Hepatocyte (in vitro differentiated cells): Measurements from ENCODE around the gene ALOXE3. TPM values are rescaled to one million over a fixed set of nuclear protein-coding genes. Genes with fewer than 3 reads are reported as not detected.

ENCODE experiments used
- DNase-seq: peaks from one replicate; pipeline ENCODE4 v3.0.0-alpha.2; 2016; ENCODE audit warnings: low spot score
- H2AFZ ChIP-seq: fragments of 200-600 bp; sonication (generic); 2 replicates; pipeline ENCODE4 v1.6.0; 2016; ENCODE audit warnings: antibody characterized with exemption, mild to moderate bottlenecking
- H3K27ac ChIP-seq: fragments of 200-600 bp; sonication (generic); 2 replicates; pipeline ENCODE4 v1.5.1; 2016; ENCODE audit warnings: mild to moderate bottlenecking
- H3K27me3 ChIP-seq: fragments of 200-600 bp; sonication (generic); 2 replicates; pipeline ENCODE4 v1.6.1; 2016
- H3K36me3 ChIP-seq: fragments of 200-600 bp; sonication (generic); replicated peaks from 2 replicates; pipeline ENCODE4 v1.5.1; 2016; ENCODE audit warnings: low read depth; ENCODE audit not compliant: insufficient read depth
- H3K4me1 ChIP-seq: fragments of 200-600 bp; sonication (generic); 2 replicates; pipeline ENCODE4 v1.5.1; 2016; ENCODE audit warnings: mild to moderate bottlenecking, moderate library complexity; ENCODE audit not compliant: insufficient read depth
- H3K4me2 ChIP-seq: fragments of 200-600 bp; sonication (generic); 2 replicates; pipeline ENCODE4 v1.6.0; 2016
- H3K4me3 ChIP-seq: fragments of 200-600 bp; sonication (generic); 2 replicates; pipeline ENCODE4 v1.5.1; 2016; ENCODE audit warnings: mild to moderate bottlenecking
- H3K79me2 ChIP-seq: fragments of 200-600 bp; sonication (generic); 2 replicates; pipeline ENCODE4 v1.6.0; 2017; ENCODE audit warnings: mild to moderate bottlenecking
- H3K9me2 ChIP-seq: fragments of 200-600 bp; sonication (generic); replicated peaks from 2 replicates; pipeline ENCODE4 v1.6.0; 2017; ENCODE audit warnings: mild to moderate bottlenecking; ENCODE audit not compliant: insufficient read depth
- H3K9me3 ChIP-seq: fragments of 200-600 bp; sonication (generic); 2 replicates; pipeline ENCODE4 v1.5.1; 2016; ENCODE audit warnings: low read depth, mild to moderate bottlenecking
- H4K20me1 ChIP-seq: fragments of 200-600 bp; sonication (generic); 2 replicates; pipeline ENCODE4 v1.6.0; 2016; ENCODE audit warnings: mild to moderate bottlenecking; ENCODE audit not compliant: insufficient read depth, poor library complexity, severe bottlenecking
- EZH2 ChIP-seq: fragments of 200-600 bp; sonication (generic); IDR thresholded peaks from 2 replicates; pipeline ENCODE4 v1.6.1; 2016; ENCODE audit warnings: antibody characterized with exemption, mild to moderate bottlenecking, borderline replicate concordance
- EZH2phosphoT487 ChIP-seq: fragments of 200-600 bp; sonication (generic); IDR thresholded peaks from one replicate; pipeline ENCODE4 v1.6.1; 2018; ENCODE audit warnings: antibody characterized with exemption, mild to moderate bottlenecking, low read depth, moderate library complexity; ENCODE audit not compliant: unreplicated experiment, severe bottlenecking
- WGBS: methylation state at CpG from one replicate; pipeline ENCODE4 v1.1.6; 2016; ENCODE audit warnings: low lambda C conversion rate; ENCODE audit errors: missing lambda C conversion rate; 5-methylcytosine and 5-hydroxymethylcytosine counted together
- polyA plus RNA-seq: library from polyadenylated mRNA; unstranded; fragments of >200 nt; fragmentation: Nextera tagmentation; extraction: Ambion mirVana; gene quantifications from 2 replicates; pipeline ENCODE4 v1.2.1, GENCODE V29; 2016
- total RNA-seq: library from RNA; depleted of rRNA; stranded (reverse); fragments of >200 nt; gene quantifications from 2 replicates; pipeline ENCODE4 v1.2.3, GENCODE V29; 2014
- TF ChIP-seq, protein P1 (sequence below): fragments of 200-600 bp; sonication (generic); IDR thresholded peaks from 2 replicates; pipeline ENCODE4 v1.5.1; 2016; ENCODE audit warnings: antibody characterized with exemption, mild to moderate bottlenecking; ENCODE audit not compliant: poor library complexity

ALOXE3 gene
- total and polyA plus RNA-seq, 2 experiments from 2014 or later, result 0.77 to 1.5 TPM

DNA sequence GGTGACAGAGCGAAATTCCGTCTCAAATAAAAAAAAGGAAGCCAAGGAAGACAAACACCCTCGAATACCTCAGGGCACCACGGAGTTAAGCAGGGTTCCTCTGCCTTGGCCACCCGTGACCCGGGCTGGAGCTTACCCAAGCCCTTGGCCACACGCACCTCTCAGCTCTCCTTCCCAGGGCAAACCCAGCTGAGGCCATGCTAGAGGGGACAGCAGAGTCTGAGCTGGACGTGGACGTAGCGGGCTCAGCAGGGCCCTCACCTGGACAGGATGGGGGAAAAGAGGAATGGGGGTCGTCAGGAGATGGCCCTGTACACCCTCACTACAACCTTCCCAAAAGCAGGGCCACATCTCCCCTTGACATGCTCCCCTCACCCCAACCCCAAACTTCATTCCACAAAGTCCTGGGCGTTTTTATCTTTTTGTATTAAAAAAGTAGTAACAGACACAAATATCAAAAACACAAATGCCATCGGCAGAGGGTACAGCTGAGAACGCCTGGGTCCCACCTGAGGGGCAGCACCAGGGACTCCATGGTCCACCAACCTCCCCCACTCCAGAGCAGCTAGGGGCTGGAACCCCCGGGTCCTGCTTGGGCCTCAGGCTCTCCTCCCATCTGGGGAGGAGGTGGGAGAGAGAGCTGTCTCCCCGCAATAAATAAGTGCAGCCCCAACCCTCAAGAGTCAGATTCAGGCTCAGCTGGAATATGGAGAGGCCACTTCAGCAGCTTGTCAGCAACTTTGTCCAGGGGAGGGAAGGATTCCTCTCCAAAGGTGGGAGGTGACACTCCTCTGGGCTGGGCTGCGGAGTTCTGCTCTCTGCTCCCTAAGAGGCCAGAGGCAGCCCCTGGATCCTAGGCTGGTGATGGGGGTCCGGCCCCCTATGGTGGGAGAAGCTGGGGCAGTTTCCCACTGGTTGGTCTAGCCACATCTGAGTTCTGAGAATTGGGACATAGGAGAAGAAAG, 22.0 kb upstream of the ALOXE3 start:
- no peaks in the 10 kb centered on the region for H3K79me2 ChIP-seq
- TF ChIP-seq EZH2phosphoT487 (no peak), EZH2 (no peak)
- TF ChIP-seq, protein P1, sequence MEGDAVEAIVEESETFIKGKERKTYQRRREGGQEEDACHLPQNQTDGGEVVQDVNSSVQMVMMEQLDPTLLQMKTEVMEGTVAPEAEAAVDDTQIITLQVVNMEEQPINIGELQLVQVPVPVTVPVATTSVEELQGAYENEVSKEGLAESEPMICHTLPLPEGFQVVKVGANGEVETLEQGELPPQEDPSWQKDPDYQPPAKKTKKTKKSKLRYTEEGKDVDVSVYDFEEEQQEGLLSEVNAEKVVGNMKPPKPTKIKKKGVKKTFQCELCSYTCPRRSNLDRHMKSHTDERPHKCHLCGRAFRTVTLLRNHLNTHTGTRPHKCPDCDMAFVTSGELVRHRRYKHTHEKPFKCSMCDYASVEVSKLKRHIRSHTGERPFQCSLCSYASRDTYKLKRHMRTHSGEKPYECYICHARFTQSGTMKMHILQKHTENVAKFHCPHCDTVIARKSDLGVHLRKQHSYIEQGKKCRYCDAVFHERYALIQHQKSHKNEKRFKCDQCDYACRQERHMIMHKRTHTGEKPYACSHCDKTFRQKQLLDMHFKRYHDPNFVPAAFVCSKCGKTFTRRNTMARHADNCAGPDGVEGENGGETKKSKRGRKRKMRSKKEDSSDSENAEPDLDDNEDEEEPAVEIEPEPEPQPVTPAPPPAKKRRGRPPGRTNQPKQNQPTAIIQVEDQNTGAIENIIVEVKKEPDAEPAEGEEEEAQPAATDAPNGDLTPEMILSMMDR, result no peak
- peak overlapping the region; percentile 97 for H3K27ac ChIP-seq
- H4K20me1 ChIP-seq, result peaks cover 27% of the 10 kb centered on the region
- WGBS, result 92% methylated on average over 18 of the region's 18 CpGs
- H2AFZ ChIP-seq, result no peak overlapping the region
- DNase-seq, result peak; percentile 20
- no peaks in the 10 kb centered on the region for H3K27me3 ChIP-seq
- H3K9me3 ChIP-seq, result no peaks in the 10 kb centered on the region
- no peak overlapping the region for H3K4me2 ChIP-seq
- no peaks in the 10 kb centered on the region for H3K9me2 ChIP-seq
- peaks cover 8% of the 10 kb centered on the region for H3K4me1 ChIP-seq
- H3K4me3 ChIP-seq, result no peak overlapping the region
- no peaks in the 10 kb centered on the region for H3K36me3 ChIP-seq

DNA sequence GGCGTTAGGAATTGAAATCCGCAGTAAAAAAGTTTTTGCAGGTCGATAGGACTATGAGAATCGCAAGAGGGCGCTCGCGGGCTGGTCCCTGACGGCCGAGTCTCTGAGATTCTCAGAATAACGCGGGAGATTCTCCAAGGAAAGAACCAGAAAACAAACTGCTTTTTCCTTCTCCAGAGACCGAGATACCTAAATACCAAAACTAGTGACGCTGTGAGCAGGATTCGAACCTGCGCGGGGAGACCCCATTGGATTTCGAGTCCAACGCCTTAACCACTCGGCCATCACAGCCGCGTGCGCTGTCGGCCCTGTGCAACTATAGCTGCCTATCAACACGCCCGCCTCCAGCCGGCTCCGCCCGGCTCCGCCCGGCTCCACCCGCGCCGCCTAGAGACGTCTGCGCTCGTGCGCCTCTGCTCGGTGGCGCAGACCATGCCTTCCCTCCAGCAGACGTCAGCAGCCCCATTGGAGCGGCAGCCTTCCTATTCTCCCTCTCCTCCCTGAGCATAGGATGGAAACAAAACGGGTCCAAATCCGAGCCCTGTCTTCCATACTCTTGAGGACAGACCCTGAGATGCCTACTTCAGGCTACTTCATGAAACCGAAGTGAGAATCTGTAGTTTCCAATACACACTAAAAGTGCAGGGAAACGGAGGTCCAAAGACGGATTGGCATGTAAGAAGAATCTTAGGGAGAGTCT, 20.5 kb upstream of the ALOXE3 start:
- no peak overlapping the region for H2AFZ ChIP-seq
- H3K4me3 ChIP-seq, result peak overlapping the region; percentile 16

DNA sequence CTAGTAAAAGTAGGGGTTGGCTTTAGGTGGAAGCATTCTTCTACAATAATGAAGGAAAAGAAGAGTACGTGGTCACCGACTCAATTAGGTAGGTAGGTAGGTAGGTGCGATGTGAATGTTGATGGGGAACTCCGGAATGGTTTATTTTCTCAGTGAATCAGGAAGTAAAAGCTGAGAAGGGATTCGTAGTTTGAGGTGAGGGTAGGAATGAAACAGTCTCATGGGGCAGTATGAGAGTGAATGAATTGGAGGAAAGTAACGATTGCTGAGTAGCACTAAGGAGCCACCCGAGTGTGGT, 20.0 kb upstream of the ALOXE3 start:
- DNase-seq, result no peak
- H3K4me3 ChIP-seq, result peak overlapping the region; percentile 9
- no peaks in the 10 kb centered on the region for H3K27me3 ChIP-seq
- under 1% methylated on average over 7 of the region's 7 CpGs for WGBS
- TF ChIP-seq, protein P1, result no peak
- TF ChIP-seq EZH2phosphoT487, result no peak
- H3K9me2 ChIP-seq, result no peaks in the 10 kb centered on the region
- H3K27ac ChIP-seq, result peak overlapping the region; percentile 97
- H3K4me1 ChIP-seq, result peaks cover 8% of the 10 kb centered on the region
- H3K36me3 ChIP-seq, result no peaks in the 10 kb centered on the region
- no peaks in the 10 kb centered on the region for H3K79me2 ChIP-seq
- H4K20me1 ChIP-seq, result peaks cover 20% of the 10 kb centered on the region
- H2AFZ ChIP-seq, result peak overlapping the region; percentile 28
- H3K9me3 ChIP-seq, result no peaks in the 10 kb centered on the region
- peak overlapping the region; percentile 77 for H3K4me2 ChIP-seq

More for the DNA sequence above, 20.5 kb upstream of the ALOXE3 start:
- Histone ChIP-seq H3K36me3 (no peaks in the 10 kb centered on the region), H3K9me2 (no peaks in the 10 kb centered on the region), H3K79me2 (no peaks in the 10 kb centered on the region), H4K20me1 (peaks cover 21% of the 10 kb centered on the region), H3K4me2 (peak overlapping the region; percentile 78), H3K27ac (peak overlapping the region; percentile 97), H3K9me3 (no peaks in the 10 kb centered on the region), H3K27me3 (no peaks in the 10 kb centered on the region), H3K4me1 (peaks cover 8% of the 10 kb centered on the region)
- peak; percentile 97 for DNase-seq
- 2% methylated on average over 45 of the region's 46 CpGs for WGBS
- TF ChIP-seq EZH2, result no peak
- TF ChIP-seq, protein P1, result peak; percentile 91
